Activated CD4-positive, alpha-beta T cell treated with anti-CD3 and anti-CD28 coated beads for 4 hours (primary cell): ENCODE data around the gene TIAM2.
"Not testable (repeated sequence)": the region's sequence is repeated elsewhere in the genome, so short reads cannot be mapped to it uniquely, and the experiment has no call there.

Experiments used
- DNase-seq, 2 donors: peaks; one replicate each; pipeline ENCODE4 v3.0.0-alpha.2; 2020

Gene TIAM2

DNA sequence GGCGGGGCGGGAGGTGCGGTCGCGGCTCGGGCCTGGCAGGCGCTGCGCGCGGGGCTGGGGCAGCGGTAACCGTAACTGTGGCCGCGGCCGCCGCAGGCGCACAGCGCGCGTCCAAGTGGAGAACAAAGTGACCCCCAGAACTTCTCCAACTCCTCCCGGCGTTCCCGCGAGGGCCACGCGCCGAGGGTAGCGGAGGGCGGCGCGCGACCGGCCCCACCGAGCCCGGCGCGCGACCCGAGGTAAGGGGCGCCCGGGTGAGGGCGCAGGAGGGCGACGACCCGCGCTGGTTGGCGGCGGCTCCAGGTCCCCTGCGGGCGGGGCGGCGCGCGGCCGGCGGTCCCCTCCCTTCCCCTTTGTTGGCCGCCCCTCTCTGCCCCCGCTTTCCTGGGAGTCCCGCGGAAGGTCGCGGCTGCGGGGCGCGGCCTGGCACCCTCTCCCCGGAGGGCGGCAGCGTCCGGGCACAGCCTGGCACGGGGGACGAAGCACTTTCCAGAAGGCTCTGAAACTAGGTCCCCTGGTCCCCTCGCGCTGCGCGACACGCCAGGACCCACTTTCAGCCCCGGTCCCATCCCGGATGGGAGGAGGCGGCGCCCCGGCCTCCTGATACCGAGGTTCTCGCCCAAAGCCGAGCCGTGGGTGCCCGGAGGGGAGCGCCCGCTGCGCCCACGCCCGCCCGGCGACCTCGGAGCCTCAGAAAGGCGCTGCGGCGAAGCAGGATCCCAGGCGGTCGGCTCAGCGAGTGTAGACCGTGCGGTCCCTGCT is at the start of gene TIAM2:
TSS of gene TIAM2 (plus strand) at position 62 of the 762 bp plus-strand sequence. CDS start 133,909 bp downstream, outside the sequence.
- DNase-seq, result peak; percentile 10 to 29

DNA sequence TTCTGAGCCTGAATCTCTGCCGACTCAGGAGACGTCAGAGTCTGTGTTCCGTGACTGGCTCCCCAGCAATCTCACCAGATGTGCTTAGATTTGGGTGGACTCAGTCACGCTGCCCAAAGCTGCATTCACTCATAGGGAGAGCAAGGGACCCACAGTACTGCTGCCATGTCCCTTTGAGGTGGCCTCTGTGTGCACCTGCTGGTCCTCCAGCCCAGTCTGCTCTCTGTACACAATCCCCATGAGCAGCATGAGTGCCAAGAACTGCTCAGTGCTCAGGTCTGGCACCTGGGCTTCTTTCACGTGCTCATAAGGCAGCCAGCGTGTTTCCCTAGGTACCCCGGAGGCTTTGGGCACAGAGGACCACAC is 44.2 kb upstream of the TIAM2 start:
- no peak for DNase-seq

DNA sequence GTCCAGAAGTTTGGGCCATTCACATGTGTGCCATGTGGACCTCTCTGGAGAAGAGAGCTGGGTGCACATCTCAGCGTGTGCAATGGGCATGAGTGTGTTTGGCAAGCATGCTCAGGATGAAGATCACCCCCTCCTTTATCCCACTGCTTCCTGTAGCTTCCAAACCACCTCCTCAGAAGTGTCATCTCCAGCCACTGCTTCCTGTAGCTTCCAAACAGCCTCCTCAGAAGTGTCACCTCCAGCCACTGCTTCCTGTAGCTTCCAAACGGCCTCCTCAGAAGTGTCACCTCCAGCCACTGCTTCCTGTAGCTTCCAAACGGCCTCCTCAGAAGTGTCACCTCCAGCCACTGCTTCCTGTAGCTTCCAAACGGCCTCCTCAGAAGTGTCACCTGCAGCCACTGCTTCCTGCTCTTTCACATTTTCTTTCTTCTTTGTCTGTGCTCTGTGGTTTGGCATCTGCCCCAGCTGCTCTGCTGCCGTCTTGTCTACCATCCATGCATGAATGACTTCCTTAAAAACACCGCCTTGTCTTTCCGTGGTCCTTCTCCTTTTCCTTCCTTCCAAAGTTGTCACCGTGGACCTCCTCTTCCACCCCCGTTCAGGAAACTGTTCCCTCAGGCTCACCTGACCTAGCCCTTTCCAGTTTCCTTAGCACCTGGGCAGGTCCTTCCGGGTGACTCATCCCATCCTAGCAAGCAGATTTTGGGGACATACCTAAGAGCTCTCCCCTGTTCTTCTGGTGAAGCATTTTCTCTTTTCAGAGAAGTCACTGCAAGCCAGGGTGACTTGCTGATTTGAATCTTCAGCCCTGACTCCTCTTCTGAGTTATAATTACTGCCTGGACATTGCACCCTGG is 43.5 kb upstream of the TIAM2 start:
- no peak for DNase-seq

DNA sequence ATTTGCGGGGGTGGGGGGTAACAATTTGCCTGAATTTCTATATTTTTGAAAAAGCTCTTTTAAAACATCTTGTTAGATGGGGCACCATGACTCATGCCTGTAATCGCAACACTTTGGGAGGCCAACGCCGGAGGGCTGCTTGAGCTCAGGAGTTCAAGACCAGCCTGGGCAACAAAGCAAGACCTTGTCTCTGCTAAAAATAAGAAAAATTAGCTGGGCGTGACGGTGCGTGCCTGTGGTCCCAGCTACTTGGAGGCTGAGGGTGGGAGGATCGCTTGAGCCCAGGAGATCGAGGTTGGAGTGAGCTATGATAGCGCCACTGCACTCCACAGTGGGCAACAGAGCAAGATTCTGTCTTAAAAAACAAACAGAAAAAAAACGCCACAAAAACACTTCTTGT is 41.5 kb upstream of the TIAM2 start:
- DNase-seq, result no peak

DNA sequence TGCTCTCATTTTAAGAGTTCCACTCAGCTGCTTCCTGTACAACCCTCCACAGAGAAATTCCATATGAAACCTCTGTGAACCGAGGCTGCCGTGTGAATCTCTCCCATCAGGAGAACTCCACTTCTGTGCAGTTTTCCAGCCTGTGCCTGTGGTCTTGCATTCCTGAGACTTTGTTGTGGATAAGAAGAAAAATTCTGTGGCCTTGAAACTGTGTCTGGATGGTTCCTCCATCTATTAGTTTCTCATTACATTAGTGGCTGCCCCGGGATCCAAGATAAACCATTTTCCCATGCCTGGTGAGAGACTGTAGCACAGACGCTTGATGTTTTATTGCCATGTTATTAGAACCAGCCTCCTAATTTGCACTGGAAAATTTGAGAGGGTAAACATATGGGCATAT is 40.8 kb upstream of the TIAM2 start:
- no peak for DNase-seq

DNA sequence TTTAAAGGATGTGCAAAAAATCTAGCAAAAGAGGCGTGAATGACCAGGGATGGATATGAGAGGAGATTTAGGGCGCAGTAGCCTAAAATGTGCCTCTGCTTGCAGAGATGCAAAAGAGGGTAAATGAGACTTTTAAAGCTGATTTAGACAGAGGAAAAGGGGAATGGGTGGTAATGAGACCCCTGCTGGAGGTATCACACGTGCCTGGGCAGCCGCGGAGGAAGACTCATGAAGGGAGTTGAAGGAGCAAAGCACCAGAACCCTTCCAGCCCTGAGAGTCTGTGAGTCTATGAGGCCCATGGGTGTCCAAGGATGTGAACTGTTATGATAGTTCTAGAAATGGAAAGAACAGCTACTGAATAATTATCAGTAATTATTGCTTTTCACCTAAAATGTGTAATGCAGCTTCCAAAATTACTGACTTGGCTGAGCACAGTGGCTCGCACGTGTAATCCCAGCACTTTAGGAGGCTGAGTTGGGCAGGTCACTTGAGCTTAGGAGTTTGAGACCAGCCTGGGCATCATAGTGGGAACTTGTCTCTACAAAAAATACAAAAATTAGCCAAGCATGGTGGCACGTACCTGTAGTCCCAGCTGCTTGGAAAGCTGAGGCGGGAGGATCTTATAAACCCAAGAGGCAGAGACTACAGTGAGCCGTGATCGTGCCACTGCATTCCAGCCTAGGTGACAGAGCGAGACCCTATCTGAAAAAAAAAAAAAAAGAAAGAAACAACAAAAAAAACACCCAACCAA is 38.2 kb upstream of the TIAM2 start:
- DNase-seq, result no peak

DNA sequence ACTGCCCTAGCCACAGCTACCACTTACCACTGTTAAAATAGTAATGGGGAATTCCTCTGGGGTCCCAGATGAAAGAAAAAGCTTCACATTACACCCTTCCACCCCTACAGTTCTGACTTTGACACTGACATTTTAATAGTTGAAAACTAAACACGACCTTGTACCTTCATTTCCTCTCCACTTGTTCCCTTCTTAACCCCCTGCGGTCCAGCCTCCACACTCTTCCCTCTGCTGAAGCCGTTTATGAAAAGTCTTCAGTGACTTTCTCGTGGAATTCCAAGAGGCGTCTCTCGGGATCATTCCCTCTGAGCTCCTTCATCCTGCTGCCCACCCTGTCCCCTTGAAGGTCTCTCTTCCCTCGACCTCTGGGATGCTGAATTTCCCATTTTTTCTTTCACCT is 36.6 kb upstream of the TIAM2 start:
- no peak for DNase-seq

DNA sequence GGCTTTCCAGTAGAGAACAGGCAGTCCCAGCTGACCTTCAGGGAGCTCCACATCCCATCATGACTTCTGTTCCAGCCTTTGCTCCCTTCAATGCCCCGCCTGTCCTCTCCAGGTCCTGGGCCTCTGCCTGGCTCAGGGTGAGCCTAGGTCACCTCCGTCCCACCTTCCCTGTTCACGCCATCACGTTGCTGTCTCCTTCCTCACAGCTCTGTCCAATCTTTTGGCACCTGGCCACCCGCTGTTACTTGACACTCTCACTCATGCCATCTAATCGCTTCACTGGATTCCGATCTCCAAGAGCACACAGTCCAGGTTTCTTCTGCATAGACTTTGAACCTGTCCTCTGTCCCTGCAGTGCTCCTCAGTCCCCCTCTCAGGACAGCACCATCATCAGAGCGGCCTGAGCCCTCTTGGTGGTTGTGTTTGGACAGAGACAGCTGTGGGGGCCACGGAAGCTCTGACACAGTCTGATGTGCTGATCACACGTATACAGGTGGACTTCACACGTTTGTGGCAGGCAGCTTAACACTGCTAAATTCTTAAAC is 34.7 kb upstream of the TIAM2 start:
- no peak for DNase-seq

DNA sequence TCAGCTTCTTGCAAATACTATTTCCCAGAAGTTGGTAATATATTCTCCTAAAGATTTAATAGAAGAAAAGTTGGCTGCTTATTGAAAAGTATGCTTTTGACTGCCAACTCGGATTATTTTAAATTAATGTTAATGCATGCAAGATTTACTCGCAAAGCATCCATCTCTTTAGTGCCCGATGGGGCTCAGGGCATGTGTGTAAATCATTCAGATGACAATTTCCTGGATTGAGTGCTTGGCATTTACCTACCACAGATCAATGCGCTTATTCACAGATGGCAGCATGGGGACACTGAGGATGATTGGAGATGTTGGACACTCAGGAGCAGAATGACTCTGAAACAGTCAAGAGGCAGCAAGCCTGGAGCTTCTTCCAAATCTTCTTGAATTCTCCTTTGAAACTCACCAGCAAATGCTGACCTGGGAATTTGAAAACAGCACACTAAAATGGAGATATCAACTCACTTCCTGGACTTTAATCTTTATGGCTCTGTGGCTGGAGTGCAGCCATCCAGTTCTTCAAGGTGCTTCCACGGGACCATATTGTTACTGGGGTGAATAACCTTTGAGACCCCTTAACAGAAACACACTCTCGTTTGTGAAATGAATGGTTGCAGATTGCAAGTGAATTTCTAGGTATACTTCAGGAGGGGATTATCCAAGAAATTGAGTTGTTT is 34.1 kb upstream of the TIAM2 start:
- DNase-seq, result no peak

DNA sequence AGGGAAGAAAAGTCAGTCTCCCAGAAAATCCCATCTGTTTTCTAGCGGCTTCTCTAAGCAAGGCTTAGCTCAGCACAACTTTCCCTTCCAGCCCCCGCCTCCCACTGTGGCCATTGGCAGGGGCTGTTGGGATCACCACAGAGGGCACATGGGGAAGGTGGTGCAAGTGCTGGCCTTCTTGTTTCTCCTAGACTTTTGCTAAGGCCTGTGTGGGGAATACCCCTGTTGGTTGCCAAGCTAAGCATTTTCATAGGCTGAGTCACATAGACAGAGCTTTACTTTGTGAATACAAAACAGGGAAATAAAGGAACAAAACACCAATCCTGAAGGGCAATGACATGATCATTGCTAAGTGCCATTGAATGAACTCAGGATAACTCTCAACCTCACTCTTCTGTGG is 32.4 kb upstream of the TIAM2 start:
- no peak for DNase-seq

DNA sequence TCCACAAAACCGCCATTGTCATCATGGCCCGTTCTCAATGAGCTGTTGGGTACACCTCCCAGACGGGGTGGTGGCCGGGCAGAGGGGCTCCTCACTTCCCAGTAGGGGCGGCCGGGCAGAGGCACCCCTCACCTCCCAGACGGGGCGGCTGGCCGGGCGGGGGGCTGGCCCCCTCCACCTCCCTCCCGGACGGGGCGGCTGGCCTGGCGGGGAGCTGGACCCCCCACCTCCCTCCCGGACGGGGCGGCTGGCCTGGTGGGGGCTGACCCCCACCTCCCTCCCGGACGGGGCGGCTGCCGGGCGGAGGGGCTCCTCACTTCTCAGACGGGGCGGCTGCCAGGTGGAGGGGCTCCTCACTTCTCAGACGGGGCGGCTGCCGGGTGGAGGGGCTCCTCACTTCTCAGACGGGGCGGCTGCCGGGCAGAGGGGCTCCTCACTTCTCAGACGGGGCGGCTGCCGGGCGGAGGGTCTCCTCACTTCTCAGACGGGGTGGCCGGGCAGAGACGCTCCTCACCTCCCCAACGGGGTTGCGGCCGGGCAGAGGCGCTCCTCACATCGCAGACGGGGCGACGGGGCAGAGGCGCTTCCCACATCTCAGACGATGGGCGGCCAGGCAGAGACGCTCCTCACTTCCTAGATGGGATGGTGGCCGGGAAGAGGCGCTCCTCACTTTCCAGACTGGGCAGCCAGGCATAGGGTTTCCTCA is 28.9 kb upstream of the TIAM2 start:
- not testable (repeated sequence) for DNase-seq

DNA sequence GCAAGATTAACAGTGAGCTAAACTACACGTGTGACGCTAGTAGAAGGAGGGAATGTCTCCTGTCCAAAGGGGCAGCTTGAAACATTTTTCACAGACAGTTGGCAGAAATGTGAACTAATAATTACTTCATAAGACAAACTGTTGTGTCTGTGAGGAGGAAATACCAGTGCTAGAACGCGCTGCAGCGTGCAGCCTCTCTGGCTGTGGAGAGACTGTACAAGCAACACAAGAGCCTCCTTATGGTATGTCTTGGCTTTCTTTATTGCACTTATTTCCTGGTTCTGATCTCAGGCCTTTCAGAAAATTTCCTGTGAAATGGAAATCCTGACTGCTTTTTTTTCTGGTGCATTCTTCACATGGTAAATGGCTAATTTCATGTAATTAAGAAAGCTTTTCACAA is 25.3 kb upstream of the TIAM2 start:
- DNase-seq, result no peak

DNA sequence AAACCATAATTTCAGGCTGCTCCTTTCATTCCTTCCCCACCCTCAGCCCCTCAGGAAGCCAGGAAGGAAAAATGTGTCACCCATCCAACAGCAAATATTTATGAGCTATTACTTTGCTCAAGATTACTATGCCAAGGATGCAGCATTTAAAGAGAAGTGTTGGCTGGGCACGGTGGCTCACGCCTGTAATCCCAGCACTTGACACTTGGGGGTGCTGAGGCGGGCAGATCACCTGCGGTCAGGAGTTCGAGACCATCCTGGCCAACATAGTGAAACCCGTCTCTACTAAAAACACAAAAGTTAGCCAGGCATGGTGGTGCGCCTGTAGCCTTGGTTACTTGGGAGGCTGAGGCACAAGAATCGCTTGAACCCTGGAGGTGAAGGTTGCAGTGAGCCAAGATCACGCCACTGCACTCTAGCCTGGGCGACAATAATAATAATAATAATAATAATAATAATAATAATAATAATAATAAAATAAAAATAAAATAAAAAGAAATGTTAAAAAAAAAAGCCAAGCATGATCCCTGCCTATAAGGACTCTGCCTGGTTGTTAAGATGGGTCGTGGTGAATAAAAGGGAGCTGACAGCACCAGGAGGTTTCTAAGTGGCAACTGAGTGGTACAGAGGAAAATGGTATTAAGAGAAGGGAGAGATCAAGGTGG is 20.5 kb upstream of the TIAM2 start:
- no peak for DNase-seq

DNA sequence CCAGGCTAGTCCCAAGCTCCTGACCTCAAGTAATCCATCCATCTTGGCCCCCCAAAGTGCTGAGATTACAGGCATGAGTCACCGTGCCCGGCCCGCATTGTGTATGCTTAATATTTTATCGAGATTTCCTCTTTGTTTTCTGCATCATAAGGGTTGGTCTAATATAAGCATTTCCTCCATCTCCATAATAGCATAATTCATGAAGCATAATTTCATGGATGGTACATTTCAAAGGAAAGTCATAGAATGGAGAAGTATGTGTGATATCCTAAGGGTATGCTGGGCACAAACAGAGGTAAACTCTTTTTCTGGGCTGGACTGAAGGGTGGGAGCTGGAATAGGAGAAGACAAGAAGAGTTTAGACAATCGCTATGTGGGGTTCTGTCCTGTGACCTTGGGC is 17.5 kb upstream of the TIAM2 start:
- no peak for DNase-seq

DNA sequence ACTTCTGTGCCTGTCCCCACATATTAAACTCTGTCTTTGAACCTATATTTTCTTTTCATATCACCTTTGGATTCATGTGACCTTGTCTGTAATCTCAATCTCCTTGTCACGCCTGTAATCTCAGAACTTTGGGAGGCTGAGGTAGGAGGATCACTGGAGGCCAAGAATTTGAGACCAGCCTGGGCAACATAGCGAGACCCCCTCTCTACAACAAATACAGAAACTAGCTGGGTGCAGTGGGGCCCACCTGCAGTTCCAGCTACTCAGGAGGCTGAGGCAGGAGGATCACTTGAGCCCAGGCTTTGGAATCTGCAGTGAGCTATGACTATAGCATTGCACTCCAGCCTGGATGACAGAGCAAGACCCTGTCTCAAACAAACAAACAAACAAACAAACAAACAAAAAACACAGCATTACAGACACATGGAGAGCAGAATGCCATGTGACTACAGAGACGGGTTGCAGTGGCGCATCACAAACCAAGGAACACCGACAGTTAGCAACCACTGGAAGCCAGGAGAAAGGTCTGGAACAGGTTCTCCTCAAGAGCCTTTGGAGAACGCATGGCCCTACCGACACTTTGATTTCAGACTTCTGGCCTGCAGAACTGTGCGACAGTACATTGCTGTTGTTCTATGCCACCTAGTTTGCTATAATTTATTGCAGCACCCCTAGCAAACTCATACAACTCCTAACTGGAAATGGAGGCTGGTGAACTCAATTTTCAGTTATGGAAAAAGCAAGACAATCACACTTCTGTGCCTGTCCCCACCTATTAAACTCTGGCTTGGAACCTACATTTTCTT is 14.6 kb upstream of the TIAM2 start:
- no peak for DNase-seq

DNA sequence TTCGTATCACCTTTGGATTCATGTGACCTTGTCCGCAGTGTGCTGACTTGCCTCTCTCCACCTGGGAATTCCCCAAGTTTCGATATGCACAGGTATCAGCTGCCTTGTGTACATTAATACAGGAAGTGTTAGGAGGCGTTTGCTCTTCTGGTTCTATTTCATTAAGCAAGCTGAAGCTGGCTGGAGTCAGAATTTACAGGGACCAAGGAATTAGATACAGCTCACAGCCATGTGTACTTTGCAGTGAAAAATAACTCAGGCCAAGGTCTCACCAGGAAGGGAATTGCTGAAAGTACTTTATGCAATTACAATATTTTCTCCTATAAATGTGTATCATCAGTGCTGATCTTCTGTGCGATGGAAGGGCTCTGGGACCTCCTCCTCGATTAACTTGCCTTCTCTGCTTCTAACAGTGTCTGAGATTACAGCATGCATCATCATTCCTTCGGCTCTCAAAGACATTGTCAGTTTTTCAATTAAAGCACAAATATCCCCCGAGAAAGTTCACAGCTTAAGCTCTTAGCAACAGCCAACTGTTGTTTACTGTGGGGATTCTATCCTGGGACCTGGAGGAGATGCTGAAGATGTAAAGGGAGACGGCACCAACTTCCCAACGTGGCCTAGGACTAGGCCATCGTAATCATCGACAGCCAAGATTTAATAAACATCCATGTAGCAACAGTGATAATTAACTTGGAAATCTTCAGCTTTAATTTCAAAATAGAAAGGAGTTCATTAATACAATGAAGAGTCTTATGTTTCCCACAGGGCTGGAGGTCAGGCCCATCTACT is 13.8 kb upstream of the TIAM2 start:
- no peak for DNase-seq

DNA sequence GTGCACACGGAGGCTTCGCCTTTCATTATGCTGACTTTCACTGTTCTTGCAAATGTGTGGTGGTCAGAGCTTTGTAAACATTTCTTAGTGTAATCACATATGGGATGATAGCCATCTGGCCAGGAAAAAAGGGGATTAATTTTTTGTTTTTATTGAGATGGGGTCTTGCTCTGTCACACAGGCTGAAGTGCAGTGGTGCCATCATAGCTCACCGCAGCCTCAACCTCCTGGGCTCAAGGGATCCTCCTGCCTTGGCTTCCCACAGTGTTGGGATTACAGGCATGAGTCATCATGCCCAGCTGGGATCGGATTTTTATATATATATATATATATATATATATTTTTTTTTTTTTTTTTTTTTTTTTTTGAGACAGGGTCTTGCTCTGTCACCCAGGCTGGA is 11.0 kb upstream of the TIAM2 start:
- DNase-seq, result no peak

DNA sequence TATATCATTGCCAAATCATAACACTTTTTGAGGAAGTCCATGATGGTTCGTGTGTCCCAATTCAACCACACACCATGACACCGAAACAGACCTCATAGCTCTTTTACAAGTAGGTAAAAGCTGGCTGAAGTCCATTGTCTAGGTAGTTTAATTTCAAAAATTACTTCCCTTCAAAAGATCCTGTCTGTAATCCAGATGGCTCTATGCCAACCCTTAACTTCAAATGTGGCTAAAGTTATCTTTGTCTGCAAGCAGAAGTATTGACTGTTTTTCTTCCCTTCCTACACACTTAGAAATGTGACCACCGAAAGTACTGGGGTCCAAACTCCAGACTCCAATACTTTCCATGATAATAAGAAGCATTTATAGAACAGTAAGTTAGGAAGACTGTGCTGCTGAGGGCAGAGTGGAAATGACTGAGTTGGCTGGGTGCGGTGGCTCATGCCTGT is 8.3 kb upstream of the TIAM2 start:
- DNase-seq, result no peak

DNA sequence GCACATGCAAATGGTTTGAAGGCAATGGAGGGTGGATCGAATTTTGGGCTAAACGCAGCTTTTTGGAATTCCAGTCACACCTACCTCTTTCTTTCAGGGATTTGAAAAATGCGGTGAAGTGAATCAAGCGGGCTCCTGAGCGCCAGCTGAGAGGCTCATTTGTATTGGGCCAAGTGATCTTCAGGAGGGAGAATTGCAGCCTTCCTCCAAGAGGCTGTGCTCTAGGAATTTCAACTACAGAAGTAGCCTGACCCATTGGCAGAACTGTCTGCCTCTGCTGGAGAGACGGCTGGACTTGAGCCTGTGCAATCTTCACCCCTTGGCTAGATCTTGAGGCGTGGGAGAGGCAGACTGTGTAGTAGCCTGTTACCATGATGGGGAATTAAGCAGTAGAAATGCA is 5.7 kb upstream of the TIAM2 start:
- DNase-seq, result no peak

DNA sequence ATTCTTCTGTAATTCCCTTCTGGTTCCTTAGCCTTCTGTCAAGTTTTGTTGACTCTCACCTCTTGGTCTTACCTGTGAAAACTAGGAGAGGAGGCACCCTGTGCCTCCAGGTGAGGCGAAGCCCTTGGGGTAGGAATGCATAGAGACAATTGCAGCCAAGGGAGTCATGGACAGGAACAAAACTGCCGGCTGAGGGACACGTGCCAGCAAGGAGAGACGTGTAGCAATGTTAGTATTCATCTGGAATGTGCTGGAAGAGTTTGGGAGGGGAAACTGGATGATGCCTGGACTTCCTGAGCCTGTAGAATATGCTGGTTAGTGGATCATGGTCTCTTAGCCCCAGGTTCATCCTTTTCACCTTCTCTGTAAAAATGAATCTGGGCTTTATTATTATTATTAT is 3.9 kb upstream of the TIAM2 start:
- no peak for DNase-seq
